GM21423 (cell line): Measurements from ENCODE around the gene MRPS17.
"Not testable (repeated sequence)": the region's sequence is repeated elsewhere in the genome, so short reads cannot be mapped to it uniquely, and the experiment has no call there.

ENCODE experiments used
- ATAC-seq: cut with Tn5 transposase; IDR thresholded peaks from one replicate; pipeline ENCODE4 v1.9.1; 2021; ENCODE audit warnings: mild to moderate bottlenecking, moderate library complexity; ENCODE audit not compliant: unreplicated experiment

Gene MRPS17

DNA sequence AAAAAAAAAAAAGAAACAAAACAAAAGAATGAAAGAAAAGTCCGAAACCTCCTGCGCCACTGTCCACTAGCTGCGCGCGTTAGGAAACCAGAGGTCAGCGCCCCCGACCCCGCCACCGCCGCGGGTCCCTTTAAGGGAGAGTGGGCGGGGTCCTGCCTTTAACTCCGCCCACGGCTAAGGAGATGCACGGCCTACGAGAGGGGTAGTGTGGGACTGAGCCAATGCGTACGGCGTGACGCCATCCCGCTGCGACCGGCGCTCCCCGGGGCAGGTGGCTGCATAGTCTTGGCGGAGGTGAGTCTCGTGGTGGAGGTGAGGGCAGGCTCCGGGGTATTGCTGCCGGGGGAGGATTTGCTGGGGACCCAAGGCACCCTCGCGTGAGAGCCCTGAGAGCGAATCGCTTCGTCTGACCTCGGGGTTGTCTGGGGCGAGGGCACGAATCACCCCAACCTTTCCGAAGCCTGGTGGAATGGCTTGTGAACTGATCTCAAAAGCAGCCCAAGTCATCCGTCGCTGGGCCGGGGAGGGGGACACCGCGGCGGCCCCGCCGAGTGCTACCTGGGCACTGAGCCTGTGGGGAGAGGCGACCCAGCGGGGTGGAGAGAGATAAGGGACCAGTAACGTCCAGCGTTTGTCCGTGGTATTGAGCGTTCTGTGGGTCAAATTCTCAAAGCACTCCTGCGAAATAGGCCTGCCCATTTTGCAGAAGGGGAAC is at the start of gene MRPS17:
Gene MRPS17, plus strand, starts transcription at position 241 of the 715 bp plus-strand sequence. CDS start 1,319 bp downstream, outside the sequence.
- ATAC-seq = peak; percentile 100

DNA sequence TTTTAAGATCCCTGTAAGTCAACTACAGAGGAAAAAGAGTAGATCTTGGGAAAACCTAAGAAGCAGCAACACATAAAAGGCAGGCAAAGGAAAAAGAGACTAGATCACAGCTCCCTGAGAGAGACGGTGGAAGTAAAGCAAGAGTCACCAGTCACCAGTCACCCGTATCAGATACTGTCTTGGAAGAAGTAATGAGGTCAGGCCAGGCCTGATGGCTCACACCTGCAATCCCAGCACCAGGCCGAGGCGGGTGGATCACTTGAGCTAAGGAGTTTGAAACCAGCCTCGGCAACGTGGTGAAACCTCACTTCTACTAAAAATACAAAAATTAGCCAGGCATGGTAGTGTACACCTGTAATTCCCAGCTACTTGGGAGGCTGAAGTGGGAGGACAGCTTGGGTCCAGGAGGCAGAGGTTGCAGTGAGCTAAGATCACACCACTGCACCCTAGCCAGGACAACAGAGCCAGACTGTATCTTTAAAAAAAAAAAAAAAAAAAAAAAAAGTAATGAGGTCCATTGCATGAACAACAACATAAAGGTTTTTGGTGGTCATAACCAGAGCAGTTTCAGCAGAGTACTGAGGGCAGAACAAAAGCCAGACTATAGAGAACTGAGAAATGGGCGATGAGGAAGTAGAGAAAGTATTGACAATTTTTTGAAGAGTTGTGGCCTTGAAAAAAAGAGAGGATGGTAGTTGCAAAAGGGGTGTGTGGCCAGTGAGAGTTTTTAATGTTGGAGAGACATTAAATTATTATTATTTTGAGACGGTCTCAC is 47.5 kb upstream of the MRPS17 start:
- peak; percentile 96 for ATAC-seq

DNA sequence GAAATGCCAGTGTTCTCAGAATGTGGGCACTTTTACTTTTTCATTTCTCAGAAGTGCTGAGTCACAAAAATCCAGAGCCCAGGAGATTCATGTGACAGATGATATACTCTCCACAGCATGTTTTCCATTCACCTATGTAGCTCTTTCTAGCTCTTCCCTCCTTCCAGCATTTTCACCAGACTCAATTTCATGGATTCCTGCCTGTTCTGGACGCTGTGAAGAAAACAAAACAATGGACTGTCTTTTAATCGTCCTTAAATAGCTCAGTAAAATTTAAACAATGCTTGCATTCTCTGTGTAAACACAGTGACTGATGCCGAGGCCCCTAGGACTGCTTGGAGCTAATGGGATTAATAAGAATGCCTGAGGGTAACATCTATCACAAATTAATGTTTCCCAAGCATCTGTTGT is 38.9 kb upstream of the MRPS17 start:
- ATAC-seq = no peak

DNA sequence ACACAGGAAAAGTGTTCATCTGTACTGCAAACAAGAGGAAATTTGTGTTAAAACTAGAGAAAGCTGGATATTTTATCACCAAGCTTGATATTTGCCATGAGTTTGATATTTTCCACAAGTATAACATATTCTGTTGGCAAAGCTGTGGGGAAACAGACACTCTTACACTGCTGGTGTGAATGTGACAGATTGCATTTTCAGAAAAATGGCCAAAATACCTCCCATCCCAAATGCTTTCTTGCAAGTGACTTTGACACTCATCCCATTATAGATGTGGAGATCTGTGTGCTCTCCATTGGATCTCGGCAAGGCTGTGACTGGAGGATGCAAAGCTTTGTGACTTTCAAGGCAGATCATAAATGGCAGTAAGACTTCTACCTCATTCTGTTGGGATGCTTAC is 33.9 kb upstream of the MRPS17 start:
- ATAC-seq = no peak

DNA sequence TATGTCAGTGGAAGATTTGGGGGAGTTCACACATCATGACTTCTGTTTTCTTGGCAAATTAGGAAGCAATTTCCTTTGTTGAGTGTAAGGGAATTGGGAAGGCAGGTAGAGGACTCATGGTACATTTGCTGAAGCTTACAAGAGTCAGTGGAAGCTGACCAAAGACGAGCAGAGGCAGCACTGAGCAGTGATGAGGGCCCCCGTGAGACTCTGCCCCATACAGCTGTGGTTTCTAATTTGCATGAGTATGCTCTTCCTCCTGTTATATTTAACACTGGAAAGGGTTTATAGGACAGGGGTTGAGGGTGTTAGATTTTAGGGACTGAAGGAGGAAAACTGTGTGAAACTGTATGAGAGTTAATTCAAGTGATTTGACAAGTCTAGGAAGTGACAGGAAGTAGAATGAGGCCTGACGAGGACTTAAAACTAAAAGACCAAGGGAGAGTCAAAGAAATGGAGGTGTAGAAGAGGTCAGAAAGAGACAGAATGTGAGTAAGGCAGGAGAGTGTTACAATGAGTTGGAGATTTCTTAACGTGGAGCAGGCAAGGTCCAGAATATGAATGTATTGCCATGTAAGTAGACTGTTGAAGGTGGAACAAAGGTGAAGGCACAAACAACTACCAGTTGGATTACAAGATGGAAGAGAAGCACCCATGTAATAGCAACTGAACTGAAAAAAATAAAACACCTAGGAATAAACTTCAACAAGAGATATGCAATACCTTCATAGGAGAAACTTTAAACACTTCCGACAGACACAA is 23.5 kb upstream of the MRPS17 start:
- ATAC-seq = no peak

DNA sequence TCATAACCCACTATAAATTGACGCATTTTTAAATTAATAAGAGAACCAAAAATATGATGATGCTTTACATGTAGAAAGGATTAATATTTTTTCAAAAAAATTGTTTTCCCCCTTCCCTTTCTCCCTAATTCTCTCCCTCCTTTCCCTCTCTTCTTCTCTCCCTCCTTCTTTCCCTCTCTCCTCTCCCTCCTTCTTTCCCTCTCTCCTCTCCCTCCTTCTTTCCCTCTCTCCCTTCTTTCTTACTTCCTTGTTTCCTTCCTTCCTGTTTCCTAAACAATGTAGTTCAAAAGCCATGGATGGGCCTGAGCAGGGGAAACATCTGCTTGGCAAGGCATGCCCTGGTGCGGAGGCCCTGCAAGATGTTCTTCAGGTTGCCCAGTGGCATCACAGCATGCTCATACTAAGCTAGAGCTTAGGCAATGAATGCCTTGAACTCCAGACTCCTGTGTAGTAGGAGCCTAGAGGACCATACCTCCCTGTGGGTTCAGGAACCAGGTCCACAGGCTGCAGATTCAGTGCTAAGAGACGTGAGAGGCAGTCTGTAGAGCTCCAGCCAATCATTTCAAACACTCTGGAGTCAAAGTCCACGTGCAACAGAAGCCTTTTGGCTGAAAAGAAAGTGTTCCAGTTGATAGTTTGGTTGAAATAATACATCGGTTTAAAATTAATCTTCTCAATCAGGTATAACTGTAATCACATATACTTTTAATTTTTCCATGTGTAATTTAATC is 20.1 kb upstream of the MRPS17 start:
- ATAC-seq = no peak

DNA sequence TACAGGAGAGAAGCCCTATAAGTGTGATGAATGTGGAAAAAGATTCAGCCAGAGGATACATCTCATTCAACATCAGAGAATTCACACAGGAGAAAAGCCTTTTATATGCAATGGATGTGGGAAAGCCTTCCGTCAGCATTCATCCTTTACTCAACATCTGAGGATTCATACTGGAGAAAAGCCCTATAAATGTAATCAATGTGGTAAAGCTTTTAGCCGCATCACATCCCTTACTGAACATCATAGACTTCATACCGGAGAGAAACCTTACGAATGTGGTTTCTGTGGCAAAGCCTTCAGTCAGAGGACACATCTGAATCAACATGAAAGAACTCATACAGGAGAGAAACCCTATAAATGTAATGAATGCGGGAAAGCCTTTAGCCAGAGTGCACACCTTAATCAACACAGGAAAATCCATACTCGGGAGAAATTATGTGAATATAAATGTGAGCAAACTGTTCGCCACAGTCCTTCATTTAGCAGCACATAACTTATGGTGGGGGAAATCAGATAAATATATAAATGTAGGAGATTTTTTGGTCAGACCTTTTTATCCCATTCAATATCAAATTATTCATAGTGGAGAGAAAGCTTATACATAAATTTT is 12.1 kb upstream of the MRPS17 start:
- no peak for ATAC-seq

DNA sequence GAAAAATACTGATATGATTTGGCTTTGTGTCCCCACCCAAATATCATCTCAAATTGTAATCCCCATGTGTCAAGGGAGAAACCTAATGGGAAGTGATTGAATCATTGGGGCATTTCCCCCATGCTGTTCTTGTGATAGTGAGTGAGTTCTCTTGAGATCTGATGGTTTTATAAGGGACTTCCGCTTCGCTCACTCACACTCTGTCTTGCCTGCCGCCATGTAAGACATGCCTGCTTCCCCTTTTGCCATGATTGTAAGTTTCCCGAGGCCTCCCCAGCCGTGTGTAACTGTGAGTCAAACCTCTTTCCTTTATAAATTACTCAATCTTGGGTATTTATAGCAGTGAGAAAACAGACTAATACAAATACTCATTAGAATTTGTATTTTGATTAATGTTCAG is 5.1 kb upstream of the MRPS17 start:
- no peak for ATAC-seq

DNA sequence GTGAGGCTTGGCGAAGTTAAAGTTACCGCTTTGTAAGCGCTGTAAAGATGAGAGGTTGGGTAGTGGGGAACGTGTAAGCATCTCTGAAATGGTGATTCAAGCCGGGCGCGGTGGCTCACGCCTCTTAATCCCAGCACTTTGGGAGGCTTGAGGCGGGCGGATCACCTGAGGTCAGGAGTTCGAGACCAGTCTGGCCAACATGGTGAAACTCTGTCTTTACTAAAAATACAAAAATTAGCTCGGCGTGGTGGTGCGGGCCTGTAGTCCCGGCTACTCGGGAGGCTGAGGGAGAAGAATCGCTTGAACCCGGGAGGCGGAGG is 635 bp downstream of the MRPS17 start:
- not testable (repeated sequence) for ATAC-seq

DNA sequence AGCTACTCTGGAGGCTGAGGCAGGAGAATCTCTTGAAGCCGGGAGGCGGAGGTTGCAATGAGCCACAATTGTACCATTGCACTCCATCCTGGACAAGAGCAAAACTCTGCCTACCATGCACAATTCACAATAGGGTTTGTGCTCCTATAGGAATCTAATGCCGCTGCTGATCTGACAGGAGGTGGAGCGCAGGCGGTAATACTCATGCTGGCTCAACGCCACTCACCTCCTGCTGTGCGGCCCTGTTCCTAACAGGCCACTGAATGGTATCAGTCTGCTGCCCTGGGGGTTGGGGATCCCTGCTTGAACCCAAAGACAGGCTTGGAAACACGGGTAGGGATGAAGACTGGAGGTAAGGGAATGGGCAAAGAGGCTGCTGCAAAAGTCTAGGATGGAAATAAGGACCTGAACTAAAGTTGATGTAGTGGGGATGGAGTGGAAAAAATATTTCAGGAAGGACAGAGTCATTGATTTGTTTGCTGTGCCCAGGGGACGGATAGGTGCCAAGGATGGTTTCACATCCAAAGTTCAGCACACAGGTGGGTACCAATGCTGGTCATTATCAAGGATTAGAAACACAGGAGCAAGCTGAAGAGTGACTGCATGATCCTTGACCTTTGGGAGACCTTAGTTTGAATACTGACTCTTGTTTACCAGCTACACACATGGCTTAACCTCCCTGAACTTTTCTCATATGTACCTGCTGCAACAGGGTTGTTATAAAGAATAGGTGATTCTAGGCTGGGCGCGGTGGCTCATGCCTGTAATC is 2.2 kb downstream of the MRPS17 start:
- no peak for ATAC-seq

DNA sequence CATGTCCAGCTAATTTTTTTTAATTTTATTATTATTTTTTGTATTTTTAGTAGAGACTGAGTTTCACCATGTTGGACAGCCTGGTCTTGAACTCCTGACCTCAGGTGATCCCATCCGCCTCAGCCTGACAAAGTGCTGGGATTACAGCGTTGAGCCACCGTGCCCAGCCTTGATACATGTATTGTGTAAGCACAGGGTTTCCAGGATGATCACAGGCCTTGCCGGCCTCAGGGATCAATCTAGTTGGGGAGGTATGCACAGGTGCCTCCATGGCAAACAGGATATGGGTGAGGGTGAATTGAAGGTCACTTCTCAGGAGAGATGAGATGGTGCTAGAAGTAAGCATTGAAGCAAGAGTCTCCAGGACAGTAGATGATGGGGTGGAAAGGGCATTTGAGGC is 5.5 kb downstream of the MRPS17 start:
- ATAC-seq = no peak

DNA sequence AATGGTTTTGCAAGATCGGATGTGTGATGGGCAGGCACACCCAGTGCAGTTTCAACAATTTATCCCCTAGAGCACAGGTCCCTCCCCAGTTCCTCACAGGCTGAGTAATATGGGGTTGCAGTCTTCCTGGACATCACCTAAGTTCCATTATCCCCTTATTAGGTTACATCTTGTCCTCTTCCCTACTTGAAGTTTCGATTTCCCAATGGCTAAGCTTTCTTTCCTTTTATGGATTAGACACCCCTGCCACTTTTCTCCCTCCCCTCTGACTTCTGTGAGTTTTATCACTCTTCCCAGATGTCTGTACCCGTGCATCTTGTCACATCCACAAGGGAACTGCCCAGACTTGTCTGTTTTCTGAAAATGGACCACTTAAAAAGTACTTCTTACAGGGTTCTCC is 10.3 kb downstream of the MRPS17 start:
- ATAC-seq = no peak

DNA sequence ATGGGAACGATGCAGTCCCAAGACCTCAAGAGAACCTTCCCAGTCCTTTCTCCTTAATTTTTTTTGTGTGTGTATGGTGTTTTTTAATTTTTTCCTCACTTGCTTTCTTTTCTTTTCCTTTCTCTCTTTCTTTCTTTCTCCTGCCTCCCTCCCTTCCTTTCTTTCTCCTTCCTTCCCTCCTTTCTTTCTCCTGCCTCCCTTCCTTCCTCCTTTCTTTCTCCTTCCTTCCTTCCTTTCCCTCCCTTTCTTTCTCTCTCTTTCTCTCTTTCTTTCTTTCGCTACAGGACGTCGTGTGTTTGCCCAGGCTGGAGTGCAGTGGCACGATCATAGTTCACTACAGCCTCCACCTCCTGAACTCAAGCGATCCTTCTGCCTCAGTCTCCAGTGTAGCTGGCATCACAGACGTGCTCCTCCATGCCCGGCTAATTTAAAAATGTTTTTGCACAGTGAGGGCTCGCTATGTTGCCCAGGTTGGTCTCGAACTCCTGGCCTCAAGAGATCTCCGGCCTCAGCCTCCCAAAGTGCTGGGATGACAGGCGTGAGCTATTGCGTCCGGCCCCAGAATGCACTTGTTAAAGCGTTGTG is 12.0 kb downstream of the MRPS17 start:
- ATAC-seq = no peak

DNA sequence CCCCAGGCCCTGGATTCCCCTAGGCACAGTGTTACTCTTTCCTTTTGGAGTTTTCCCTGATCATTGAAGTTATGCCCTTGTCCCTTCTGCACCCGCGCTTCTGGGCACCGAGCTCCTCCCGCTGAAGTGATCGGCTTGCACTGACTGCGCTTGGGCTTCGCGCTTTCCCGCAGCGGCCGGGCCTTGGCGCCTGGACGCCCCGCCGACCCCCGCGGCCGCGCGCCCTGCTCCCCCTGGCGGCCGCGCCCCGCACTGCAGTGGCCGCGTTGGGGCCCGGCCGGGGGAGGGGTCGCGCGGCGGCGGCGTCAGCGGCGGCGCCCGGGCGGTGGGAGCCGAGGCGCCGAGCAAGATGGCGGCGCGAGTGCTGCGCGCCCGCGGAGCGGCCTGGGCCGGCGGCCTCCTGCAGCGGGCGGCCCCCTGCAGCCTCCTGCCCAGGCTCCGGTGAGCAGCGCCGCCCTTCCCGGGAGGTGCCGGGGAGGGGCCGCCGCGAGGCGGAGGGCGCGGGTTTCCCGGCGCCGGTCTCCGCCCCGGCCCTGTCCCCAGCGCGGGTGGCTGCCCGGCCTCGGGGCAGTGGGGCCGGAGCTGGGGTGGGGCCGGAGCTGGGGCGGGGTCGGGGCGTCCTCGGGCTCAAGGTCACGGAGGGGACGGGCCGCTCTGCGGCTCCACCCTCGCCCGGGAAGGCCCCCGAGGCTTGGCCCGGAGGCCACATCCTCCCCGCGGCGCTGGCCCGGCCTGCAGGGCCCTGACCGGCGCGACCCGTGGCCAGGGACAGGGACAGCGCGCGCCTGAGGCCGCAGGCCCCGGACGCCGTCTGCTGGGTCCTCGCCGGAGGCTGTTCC is 12.8 kb downstream of the MRPS17 start, which contains the start of gene NIPSNAP2:
Gene NIPSNAP2, plus strand, starts transcription at position 325 of the 839 bp plus-strand sequence. Its CDS starts 25 bp downstream, at position 350.
- peak; percentile 81 for ATAC-seq

DNA sequence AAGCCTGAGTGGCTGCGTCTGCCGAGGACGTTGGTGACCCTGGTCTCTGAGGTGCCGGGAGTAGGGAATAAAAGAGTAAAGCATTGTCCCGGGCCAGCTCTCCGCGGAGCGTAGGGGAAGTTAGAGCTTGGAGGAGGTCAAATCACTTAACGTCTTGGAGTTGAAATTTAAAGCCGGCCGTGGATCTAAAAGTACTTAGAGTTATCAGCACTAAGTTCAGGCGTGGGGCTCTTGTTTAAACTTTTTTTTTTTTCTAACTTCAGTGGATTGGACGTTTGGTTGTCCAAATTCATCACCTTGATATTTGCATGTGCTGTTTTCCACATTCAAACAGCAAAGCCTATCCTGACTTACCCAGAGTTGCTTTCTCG is 13.4 kb downstream of the MRPS17 start:
- no peak for ATAC-seq

DNA sequence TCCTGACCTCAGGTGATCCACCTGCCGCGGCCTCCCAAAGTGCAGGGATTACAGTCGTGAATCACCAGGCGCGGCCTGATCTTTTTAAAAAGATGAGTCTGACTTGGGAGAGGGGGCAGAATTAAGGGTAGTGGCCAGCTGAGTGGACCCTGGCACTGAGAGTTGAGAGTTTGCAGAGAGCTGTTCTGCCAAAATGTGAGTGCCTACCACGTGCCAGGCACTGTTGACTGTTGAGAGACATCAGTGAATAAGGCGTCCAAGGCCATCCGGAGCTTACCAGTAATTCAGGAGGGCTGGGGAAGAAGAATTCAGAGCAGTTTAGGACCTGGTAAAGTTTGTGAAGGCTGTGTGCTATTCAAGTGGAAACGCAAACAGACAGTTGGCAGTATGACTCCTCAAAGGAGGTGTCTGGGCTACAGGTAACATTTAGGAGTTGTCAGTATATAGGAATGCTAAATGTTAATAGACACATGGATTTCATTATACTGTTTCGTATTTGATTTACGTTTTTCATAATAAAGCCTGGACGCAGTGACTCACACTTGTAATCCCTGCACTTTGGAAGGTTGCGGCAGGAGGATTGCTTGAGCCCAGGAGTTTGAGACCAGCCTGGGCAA is 14.2 kb downstream of the MRPS17 start:
- no peak for ATAC-seq

DNA sequence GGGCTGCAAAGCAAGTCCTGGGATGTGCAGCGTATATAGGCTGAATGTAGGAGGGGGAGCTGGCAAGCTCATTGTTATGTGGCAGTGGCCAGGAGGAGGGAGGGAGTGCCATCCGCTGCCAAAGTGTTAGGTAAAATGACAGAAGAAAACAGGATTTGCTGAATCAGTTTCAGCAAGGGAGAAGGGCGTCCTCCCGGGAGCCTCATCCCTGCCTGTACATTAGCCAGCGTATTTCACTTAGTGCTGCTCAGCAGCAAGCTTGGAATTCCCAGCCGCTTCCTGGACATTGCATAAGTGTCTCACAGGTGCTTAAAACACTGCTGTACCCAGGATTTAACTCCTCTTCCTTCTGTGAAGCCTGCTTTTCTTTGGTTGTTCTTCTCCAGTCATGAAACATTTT is 15.2 kb downstream of the MRPS17 start:
- no peak for ATAC-seq

DNA sequence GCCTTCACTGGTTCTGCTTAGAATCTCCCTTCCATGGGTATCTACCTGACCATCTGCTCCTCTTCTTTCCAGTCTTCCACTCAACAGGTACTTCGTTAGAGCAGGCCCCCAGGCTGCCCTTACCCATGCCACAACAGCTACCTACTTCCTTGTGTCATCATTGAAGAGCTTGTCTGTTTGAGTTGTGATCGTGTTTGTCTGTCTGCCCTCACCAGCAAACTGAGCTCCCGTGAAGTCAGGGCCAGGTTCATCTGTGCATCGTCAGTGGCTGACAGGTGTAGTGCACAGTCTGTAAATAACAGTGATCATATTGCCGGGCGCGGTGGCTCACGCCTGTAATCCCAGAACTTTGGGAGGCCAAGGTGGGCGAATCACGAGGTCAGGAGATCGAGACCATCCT is 17.7 kb downstream of the MRPS17 start:
- ATAC-seq = no peak
